Neural cell (in vitro differentiated cells): ENCODE data around the gene CDS1. TPM values are rescaled to one million over a fixed set of nuclear protein-coding genes. Genes with fewer than 3 reads are reported as not detected.

Experiments used
- H2AFZ ChIP-seq: fragments of 200-600, 300-800 bp; sonication (generic), shearing (Covaris generic); 2 replicates; pipeline ENCODE4 v1.6.0; 2014; ENCODE audit warnings: low read depth, mild to moderate bottlenecking, antibody characterized with exemption, low read length, moderate library complexity
- H3F3A ChIP-seq: fragments of 200-600 bp; shearing (Covaris generic); 2 replicates; pipeline ENCODE4 v1.6.1; 2016; ENCODE audit warnings: mild to moderate bottlenecking, moderate library complexity, mixed read lengths, antibody characterized with exemption, low read length; ENCODE audit not compliant: insufficient read depth, poor library complexity, severe bottlenecking
- H3K27ac ChIP-seq: fragments of 200-600, 300-800 bp; sonication (generic), shearing (Covaris generic); 2 replicates; pipeline ENCODE4 v1.5.1; 2014; ENCODE audit warnings: mild to moderate bottlenecking, low read length, moderate library complexity
- H3K27me3 ChIP-seq: fragments of 300-800, 200-600 bp; sonication (generic), shearing (Covaris generic); 2 replicates; pipeline ENCODE4 v1.6.0; 2014; ENCODE audit warnings: mild to moderate bottlenecking, low read depth, low read length, moderate library complexity; ENCODE audit not compliant: insufficient read depth
- H3K36me3 ChIP-seq: fragments of 300-800, 200-600 bp; sonication (generic), shearing (Covaris generic); 2 replicates; pipeline ENCODE4 v1.5.1; 2014; ENCODE audit warnings: mild to moderate bottlenecking, antibody characterized with exemption, low read length, moderate library complexity; ENCODE audit not compliant: insufficient read depth
- H3K4me2 ChIP-seq: fragments of 300-800, 200-600 bp; sonication (generic), shearing (Covaris generic); 2 replicates; pipeline ENCODE4 v1.6.0; 2014; ENCODE audit warnings: mild to moderate bottlenecking, low read length
- H3K4me3 ChIP-seq: fragments of 300-800, 200-600 bp; sonication (generic), shearing (Covaris generic); 2 replicates; pipeline ENCODE4 v1.5.1; 2014; ENCODE audit warnings: mild to moderate bottlenecking, low read length, moderate library complexity
- H3K79me2 ChIP-seq: fragments of 200-600 bp; shearing (Covaris generic); replicated peaks from 2 replicates; pipeline ENCODE4 v1.6.0; 2014; ENCODE audit warnings: mild to moderate bottlenecking, low read length, moderate library complexity; ENCODE audit not compliant: insufficient read depth
- H3K9ac ChIP-seq: fragments of 300-800, 200-600 bp; sonication (generic), shearing (Covaris generic); 2 replicates; pipeline ENCODE4 v1.6.1; 2016; ENCODE audit warnings: mild to moderate bottlenecking, low read length, mixed read lengths
- H3K9me2 ChIP-seq: fragments of 200-600 bp; shearing (Covaris generic); 2 replicates; pipeline ENCODE4 v1.6.1; 2016; ENCODE audit warnings: mild to moderate bottlenecking, low read length, mixed read lengths; ENCODE audit not compliant: insufficient read depth
- H3K9me3 ChIP-seq: fragments of 200-600, 300-800 bp; sonication (generic), shearing (Covaris generic); 2 replicates; pipeline ENCODE4 v1.6.1; 2016; ENCODE audit warnings: mild to moderate bottlenecking, mixed run types, low read length, moderate library complexity, mixed read lengths
- H4K20me1 ChIP-seq: fragments of 200-600 bp; shearing (Covaris generic); 2 replicates; pipeline ENCODE4 v1.6.1; 2016; ENCODE audit warnings: mild to moderate bottlenecking, mixed run types; ENCODE audit not compliant: insufficient read depth
- CTCF ChIP-seq: fragments of 450-650 bp; IDR thresholded peaks from 2 replicates; pipeline ENCODE4 v1.5.1; 2014; ENCODE audit warnings: antibody characterized with exemption, mild to moderate bottlenecking, moderate library complexity; ENCODE audit not compliant: poor library complexity, severe bottlenecking
- EP300 ChIP-seq: fragments of 450-650 bp; conservative IDR thresholded peaks from 2 replicates; pipeline ENCODE4 v1.6.1; 2014; ENCODE audit warnings: antibody characterized with exemption, mild to moderate bottlenecking, moderate library complexity; ENCODE audit not compliant: poor library complexity, severe bottlenecking
- EZH2 ChIP-seq: fragments of 200-600, 300-800 bp; shearing (Covaris generic), sonication (generic); IDR thresholded peaks from 2 replicates; pipeline ENCODE4 v1.6.1; 2014; ENCODE audit warnings: antibody characterized with exemption, low read length, borderline replicate concordance, mild to moderate bottlenecking; ENCODE audit not compliant: insufficient read depth, poor library complexity, severe bottlenecking
- MXI1 ChIP-seq: fragments of 450-650 bp; conservative IDR thresholded peaks from 2 replicates; pipeline ENCODE4 v1.6.1; 2014; ENCODE audit warnings: antibody characterized with exemption, mild to moderate bottlenecking; ENCODE audit not compliant: poor library complexity, severe bottlenecking
- POLR2AphosphoS5 ChIP-seq: IDR thresholded peaks from 2 replicates; pipeline ENCODE4 v1.6.1; 2012
- RAD21 ChIP-seq: fragments of 450-650 bp; conservative IDR thresholded peaks from 2 replicates; pipeline ENCODE4 v1.6.1; 2014; ENCODE audit warnings: antibody characterized with exemption, mild to moderate bottlenecking, moderate library complexity
- SMC3 ChIP-seq: fragments of 450-650 bp; conservative IDR thresholded peaks from 2 replicates; pipeline ENCODE4 v1.6.1; 2014; ENCODE audit warnings: antibody characterized with exemption, mild to moderate bottlenecking, moderate library complexity; ENCODE audit not compliant: poor library complexity
- TAF1 ChIP-seq: IDR thresholded peaks from 2 replicates; pipeline ENCODE4 v1.6.1; 2012; ENCODE audit warnings: low read depth
- polyA plus RNA-seq: library from polyadenylated mRNA; depleted of rRNA; stranded (reverse); fragments of >200 nt; gene quantifications from 2 replicates; pipeline ENCODE4 v1.2.3, GENCODE V29; 2014
- TF ChIP-seq, protein P1 (sequence below): IDR thresholded peaks from 2 replicates; pipeline ENCODE4 v1.6.1; 2012; ENCODE audit warnings: borderline replicate concordance

CDS1 gene
- polyA plus RNA-seq, 1 donor from 2014 or later = 6.1 TPM

DNA sequence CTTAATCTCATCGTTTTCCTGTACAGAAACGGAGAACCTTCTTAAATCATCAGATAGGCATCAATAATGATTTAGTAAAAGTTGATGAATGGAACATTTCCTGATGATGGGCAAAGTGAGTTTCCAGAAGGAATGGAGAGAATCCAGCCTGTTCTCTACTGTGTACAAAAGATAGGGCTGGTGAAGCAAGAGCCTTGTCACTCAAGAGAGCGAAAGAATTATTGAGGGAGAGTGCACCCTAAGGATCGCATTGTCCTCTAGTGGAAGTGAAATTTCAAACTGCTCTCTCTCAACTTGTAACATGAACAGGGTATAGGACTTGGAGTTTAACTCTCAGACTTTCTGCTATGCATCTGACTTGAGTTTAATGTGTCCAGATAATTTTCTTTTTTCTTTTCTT lies 69.6 kb downstream of the CDS1 start:
- TF ChIP-seq CTCF = no peak
- TF ChIP-seq POLR2AphosphoS5 = no peak
- no peak for TF ChIP-seq SMC3
- TF ChIP-seq RAD21 = no peak
- TF ChIP-seq, protein P1, sequence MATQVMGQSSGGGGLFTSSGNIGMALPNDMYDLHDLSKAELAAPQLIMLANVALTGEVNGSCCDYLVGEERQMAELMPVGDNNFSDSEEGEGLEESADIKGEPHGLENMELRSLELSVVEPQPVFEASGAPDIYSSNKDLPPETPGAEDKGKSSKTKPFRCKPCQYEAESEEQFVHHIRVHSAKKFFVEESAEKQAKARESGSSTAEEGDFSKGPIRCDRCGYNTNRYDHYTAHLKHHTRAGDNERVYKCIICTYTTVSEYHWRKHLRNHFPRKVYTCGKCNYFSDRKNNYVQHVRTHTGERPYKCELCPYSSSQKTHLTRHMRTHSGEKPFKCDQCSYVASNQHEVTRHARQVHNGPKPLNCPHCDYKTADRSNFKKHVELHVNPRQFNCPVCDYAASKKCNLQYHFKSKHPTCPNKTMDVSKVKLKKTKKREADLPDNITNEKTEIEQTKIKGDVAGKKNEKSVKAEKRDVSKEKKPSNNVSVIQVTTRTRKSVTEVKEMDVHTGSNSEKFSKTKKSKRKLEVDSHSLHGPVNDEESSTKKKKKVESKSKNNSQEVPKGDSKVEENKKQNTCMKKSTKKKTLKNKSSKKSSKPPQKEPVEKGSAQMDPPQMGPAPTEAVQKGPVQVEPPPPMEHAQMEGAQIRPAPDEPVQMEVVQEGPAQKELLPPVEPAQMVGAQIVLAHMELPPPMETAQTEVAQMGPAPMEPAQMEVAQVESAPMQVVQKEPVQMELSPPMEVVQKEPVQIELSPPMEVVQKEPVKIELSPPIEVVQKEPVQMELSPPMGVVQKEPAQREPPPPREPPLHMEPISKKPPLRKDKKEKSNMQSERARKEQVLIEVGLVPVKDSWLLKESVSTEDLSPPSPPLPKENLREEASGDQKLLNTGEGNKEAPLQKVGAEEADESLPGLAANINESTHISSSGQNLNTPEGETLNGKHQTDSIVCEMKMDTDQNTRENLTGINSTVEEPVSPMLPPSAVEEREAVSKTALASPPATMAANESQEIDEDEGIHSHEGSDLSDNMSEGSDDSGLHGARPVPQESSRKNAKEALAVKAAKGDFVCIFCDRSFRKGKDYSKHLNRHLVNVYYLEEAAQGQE = no peak
- Histone ChIP-seq H2AFZ (no peak overlapping the region), H3K4me3 (no peak overlapping the region), H3K79me2 (no peaks in the 10 kb centered on the region), H4K20me1 (no peaks in the 10 kb centered on the region), H3K36me3 (no peaks in the 10 kb centered on the region), H3K9me2 (no peaks in the 10 kb centered on the region), H3F3A (no peaks in the 10 kb centered on the region), H3K9ac (no peak overlapping the region), H3K27me3 (no peaks in the 10 kb centered on the region), H3K27ac (no peak overlapping the region), H3K4me2 (no peak overlapping the region), H3K9me3 (no peaks in the 10 kb centered on the region)

DNA sequence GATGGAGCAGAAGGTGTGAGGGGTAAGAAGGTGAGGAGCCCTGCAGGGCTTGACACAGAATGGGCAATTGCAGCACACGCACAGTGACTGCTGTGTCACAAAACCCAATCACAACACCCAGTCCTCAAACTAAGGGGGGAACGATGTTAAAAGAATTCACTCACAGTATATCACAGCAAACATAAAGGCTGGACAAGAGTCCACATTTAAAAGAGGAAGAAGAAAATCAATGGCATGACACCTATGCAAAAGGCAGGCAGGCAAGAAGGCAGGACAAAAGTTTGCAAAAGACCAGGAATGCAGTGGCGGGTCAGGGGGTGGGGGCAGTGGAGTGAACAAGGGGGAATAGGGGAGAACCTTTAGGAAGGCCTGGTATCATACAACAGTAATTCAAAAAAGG lies 77.7 kb downstream of the CDS1 start:
- H4K20me1 ChIP-seq = no peaks in the 10 kb centered on the region
- H3K79me2 ChIP-seq = no peaks in the 10 kb centered on the region
- TF ChIP-seq MXI1 = no peak
- no peak for TF ChIP-seq SMC3
- no peak for TF ChIP-seq EZH2
- TF ChIP-seq CTCF = no peak
- no peak for TF ChIP-seq RAD21
- TF ChIP-seq TAF1 = no peak
- TF ChIP-seq POLR2AphosphoS5 = no peak
- TF ChIP-seq, protein P1 = no peak
- TF ChIP-seq EP300 = no peak
- H3F3A ChIP-seq = no peaks in the 10 kb centered on the region
- no peak overlapping the region for H2AFZ ChIP-seq
- H3K4me3 ChIP-seq = no peak overlapping the region
- no peak overlapping the region for H3K4me2 ChIP-seq
- H3K9me3 ChIP-seq = no peaks in the 10 kb centered on the region
- no peak overlapping the region for H3K9ac ChIP-seq
- H3K27me3 ChIP-seq = no peaks in the 10 kb centered on the region
- no peak overlapping the region for H3K27ac ChIP-seq
- no peaks in the 10 kb centered on the region for H3K9me2 ChIP-seq
- no peaks in the 10 kb centered on the region for H3K36me3 ChIP-seq
